GM21367 (cell line): ENCODE results near the gene NPAP1.
"Not testable (repeated sequence)": the region's sequence is repeated elsewhere in the genome, so short reads cannot be mapped to it uniquely, and the experiment has no call there.

Source experiments
- ATAC-seq: cut with Tn5 transposase; IDR thresholded peaks from one replicate; pipeline ENCODE4 v1.9.1; 2021; ENCODE audit not compliant: unreplicated experiment

NPAP1 gene, protein sequence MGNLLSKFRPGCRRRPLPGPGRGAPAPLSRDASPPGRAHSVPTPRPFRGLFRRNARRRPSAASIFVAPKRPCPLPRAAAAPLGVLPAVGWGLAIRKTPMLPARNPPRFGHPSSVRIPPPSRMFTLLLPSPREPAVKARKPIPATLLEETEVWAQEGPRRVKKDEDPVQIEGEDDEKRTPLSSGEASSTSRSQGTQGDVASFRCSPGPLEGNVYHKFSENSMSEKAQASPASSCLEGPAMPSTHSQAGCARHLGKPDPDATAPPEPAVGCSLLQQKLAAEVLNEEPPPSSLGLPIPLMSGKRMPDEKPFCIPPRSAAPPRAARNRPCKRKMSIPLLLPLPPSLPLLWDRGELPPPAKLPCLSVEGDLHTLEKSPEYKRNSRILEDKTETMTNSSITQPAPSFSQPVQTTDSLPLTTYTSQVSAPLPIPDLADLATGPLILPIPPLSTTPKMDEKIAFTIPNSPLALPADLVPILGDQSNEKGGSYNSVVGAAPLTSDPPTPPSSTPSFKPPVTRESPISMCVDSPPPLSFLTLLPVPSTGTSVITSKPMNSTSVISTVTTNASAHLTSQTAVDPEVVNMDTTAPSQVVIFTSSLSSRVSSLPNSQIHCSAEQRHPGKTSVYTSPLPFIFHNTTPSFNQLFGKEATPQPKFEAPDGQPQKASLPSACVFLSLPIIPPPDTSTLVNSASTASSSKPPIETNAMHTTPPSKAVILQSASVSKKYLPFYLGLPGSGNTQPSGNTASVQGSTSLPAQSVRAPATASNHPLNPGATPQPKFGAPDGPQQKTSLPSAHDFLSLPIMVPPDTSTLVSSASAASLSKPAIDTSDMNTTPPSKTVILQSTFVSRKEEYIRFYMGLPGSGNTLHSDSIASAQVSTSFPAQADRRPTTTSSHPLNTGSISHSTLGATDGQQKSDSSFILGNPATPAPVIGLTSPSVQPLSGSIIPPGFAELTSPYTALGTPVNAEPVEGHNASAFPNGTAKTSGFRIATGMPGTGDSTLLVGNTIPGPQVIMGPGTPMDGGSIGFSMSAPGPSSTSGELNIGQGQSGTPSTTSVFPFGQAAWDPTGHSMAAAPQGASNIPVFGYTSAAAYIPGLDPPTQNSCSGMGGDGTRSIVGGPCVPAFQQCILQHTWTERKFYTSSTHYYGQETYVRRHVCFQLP

DNA sequence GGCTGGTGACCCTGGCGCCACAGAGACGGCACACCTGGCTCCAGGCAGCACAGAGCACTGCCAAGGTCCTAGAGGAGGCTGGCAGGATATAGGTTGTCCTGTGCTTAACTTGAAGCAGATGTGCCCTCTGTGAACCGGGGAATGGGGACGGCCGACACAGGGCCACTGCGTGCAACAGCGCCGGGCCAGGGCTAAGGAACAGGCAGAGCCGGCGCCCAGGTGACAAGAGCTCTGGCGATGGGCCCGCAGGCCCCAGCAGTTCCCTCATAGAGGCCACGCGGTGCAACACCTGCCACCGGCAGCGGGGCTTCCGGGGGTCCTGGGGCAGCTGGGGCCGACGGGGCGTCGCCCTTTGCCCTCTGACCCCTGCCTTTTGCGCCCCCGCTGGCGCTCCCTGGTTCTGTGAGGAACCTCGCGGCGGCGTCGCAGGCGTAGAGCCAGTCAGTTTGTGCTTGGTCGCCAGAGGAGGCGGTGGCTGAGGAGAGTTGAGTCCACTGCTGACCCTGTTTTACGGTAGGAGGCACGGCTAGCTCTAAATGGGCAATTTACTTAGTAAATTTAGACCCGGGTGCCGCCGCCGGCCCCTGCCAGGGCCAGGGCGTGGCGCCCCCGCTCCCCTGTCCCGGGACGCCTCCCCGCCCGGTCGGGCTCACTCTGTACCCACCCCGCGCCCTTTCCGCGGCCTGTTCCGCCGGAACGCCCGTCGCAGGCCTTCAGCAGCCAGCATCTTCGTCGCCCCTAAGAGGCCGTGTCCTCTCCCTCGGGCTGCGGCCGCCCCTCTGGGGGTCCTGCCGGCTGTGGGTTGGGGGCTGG, at the start of gene NPAP1:
TSS of gene NPAP1 (plus strand) at position 444 of the 813 bp plus-strand sequence. CDS start at position 537, 93 bp downstream.
- ATAC-seq = no peak

DNA sequence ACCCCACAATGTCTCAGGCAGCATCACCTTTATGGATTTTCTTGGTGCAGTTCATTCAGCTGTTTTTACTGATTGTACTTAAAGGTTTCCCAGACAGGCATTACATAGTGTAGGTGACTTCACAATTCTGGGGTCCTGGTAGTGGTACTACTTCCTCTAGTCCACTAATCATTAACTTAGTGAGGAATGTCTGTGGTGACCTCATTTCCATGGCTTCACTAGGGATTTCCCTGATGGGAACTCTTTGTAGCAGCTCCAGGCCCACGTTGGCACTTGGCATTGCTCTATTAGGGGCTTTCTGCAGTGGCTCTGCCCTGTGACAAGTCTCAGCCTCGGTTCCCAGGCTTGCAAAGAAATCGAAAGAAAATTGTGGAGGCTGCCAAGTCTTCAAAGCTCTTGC, 48.1 kb upstream of the NPAP1 start:
- no peak for ATAC-seq

DNA sequence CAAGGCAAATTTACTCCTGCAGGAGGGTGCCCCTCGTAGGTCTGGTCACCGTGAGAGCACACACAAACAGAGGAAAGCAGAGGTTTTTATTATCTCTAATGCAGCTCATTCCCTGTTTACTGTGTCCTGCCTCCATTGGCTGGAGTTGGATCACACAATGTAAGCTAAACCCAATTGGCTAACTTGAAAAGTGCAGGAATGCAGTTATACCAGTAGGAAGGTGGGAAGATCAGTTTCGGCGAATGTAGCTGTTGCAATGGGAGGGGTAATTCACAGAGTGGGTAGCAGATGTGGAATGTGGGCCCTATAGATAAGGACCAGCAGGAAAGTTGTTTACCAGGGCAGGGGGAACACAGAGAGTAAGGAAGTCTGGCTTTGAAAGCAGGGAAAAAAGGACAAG, 42.5 kb upstream of the NPAP1 start:
- no peak for ATAC-seq

DNA sequence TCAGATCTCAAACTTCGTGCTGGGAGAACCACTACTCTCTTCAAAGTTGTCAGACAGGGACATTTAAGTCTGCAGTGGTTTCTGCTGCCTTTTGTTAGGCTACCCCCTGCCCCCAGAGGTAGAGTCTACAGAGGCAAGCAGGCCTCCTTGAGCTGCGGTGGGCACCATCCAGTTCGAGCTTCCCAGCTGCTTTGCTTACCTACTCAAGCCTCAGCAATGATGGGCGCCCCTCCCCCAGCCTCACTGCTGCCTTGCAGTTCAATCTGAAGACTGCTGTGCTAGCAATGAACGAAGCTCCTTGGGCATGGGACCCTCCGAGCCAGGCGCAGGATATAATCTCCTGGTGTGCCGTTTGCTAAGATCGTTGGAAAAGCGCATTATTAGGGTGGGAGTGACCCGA, 36.2 kb upstream of the NPAP1 start:
- not testable (repeated sequence) for ATAC-seq

DNA sequence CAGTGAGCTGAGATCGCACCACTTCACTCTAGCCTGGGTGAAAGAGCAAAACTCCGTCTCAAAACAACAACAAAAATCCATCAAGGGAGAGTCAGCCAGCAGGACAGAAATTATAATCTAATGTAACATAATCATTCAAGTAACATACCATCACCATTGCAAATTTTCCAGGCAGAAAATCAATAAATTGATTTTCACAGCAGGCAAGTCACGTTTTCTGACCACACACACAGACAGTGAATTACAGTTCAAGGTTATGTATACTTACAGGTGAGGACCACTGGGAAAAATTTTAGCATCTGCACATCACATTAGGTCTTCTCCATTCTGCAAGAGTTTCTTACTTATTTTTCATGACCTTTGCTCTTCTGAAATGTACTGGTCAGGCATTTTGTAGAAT, 29.9 kb upstream of the NPAP1 start:
- ATAC-seq = no peak

DNA sequence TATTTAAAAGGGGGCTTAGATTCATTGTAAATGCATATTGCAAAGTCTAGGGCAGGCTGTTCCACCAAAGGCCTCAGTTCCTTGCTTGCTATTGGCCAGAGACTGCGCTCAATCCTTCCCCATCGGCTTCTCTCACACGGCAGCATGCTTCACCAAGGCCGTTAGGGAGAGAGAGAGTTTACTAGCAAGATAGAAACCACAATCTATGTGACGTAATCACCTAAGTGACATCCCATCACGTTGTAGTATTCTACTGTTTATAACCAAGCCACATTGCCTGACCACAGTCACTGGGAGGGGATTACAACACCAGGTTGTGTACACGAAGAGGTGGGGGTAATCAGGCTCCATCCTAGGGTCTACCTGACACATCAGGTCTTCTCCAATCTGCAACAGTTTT, 16.0 kb upstream of the NPAP1 start:
- no peak for ATAC-seq

DNA sequence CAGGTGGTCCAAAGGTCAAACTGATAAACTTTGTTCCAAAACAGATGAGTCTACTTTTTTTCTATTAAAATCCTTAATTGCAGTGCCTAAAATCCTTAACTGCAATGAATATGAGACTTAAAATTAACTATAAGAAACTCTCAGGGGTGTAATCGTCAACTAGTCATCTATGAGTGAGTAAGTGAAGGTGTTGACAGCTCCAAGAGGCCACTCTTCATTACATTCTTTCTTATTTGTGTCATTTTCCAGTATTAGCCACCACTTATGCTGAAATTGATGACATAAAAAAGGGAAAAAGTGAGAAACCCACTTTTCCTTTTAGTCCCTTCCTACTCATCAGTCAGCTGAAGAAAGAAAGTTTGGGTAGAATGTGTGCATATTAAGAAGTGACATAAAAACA, 12.6 kb upstream of the NPAP1 start:
- ATAC-seq = no peak

DNA sequence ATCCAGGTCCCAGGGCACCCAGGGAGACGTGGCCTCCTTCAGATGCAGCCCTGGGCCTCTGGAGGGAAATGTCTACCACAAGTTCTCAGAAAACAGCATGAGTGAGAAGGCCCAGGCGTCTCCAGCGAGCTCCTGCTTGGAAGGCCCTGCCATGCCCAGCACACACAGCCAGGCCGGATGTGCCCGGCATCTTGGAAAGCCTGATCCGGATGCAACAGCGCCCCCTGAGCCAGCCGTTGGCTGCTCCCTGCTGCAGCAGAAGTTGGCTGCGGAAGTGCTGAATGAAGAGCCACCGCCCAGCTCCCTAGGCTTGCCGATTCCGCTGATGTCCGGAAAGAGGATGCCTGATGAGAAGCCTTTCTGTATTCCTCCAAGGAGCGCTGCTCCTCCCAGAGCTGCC, 856 bp downstream of the NPAP1 start:
- ATAC-seq = no peak

DNA sequence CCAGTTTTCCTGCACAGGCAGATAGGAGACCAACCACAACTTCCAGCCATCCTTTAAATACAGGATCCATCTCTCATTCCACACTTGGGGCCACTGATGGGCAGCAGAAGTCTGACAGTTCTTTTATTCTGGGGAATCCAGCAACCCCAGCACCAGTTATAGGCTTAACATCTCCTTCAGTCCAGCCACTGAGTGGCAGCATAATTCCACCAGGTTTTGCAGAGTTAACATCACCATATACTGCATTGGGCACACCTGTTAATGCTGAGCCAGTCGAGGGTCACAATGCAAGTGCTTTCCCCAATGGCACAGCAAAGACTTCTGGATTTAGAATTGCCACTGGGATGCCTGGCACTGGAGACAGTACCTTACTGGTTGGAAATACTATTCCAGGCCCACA, 2.9 kb downstream of the NPAP1 start:
- no peak for ATAC-seq

DNA sequence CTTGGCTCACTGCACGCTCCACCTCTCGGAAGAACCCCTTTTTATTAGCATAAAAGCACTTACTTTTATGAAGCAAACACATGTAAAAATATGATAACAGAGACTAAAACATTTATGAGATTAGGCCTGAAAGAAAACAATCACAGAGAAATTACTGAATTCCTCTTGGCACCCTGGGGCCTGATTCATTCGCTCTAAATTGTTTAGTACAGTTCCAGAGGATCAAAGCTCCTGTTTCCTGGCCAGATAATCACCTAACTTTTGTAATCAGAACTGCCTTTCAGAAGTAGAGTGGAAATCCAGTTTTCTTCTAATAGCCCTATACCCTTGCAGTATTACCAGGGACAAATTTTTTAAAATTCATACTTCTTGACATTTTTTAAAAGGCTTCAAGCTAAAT, 6.4 kb downstream of the NPAP1 start:
- ATAC-seq = no peak

DNA sequence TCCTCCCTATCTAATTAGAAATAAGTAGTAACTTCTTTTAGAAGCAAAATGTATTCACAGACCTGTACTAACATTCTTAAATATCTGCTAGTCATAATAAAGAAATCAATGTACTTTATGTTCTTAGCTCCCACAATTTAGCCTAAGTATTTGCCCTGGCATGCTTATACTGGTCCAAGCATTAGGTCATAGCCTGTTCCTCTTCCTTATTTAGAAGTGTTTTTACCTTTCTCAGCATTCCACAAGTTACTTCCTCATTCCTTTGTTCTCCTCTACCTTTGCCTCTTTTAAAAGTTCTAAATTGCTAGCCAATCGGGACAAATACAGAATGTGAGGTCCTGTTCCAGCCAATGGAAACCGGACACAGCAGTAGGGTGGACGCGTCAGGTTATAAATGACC, 7.3 kb downstream of the NPAP1 start:
- ATAC-seq = not testable (repeated sequence)

DNA sequence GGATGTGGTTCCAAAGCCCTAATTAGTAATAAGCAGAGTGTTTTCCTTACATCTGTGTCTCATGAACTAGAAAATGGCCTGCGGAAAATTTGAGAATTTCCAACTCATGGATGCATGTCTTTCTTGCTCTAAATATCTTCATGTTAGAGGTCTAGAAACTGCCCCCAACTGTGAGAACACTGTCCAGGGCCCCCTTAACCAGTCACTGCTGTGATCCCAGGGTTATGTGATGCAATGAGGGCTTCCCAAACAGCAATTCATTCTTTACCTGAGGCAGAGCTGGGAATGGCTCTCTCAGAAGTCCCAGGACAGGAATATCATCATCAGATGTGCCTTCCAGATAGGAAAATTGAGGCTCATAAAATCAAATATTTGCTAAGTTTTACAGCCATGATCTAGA, 8.2 kb downstream of the NPAP1 start:
- ATAC-seq = no peak

DNA sequence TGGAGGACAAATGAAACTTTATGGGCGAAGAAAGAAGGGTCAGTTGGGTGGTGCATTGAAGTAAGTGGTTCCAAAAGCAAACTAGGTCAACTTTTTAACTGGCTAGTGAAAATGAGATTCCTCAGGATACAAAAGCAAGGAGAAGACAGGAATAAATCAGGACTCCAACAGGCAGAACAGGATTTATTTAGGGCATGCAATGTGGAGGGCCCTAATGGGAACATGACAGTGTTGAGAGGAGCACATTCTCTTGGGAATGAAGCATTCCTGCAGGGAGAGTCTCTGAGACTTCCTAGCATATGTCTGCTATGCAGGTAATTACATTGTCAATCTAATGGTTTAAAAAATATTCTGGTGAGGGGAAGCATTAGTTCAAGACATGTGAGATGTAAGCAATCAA, 8.7 kb downstream of the NPAP1 start:
- ATAC-seq = no peak

DNA sequence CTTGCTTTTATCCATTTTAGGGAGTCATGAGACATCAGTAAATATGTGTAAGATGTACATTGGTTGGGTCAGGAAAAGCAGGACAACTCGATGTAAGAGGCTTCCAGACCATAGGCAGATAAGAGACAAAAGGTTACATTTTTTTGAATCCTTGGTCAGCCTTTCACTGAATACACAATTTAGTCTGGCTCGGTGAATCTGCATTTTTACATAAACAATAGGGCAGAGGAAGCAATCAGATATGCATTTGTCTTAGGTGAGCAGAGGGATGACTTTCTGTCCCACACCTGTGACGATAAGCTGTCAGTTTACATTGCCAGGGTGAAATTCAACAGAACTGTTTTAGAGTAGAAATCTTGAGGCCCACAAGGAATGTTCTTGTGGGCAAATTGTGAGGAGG, 20.6 kb downstream of the NPAP1 start:
- no peak for ATAC-seq

DNA sequence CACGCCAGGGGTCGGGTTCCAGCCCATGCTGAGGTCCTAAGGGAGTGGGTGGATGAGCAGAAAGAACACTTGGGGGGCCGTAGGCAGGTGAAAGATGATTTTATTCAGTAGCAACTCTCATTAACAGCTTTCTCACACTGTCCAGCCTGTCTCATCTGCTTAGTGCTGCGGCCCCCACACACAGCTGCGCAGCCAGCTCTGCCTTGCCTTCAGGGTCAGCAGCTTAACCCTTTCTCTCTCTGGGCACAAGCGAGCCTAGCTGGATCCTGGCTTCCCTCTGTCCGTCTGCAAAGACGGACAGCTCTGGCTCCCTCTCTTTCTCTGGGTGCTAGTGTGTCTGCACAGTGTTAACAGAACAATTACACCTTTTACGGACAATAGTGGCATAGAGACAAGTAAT, 21.3 kb downstream of the NPAP1 start:
- ATAC-seq = no peak

DNA sequence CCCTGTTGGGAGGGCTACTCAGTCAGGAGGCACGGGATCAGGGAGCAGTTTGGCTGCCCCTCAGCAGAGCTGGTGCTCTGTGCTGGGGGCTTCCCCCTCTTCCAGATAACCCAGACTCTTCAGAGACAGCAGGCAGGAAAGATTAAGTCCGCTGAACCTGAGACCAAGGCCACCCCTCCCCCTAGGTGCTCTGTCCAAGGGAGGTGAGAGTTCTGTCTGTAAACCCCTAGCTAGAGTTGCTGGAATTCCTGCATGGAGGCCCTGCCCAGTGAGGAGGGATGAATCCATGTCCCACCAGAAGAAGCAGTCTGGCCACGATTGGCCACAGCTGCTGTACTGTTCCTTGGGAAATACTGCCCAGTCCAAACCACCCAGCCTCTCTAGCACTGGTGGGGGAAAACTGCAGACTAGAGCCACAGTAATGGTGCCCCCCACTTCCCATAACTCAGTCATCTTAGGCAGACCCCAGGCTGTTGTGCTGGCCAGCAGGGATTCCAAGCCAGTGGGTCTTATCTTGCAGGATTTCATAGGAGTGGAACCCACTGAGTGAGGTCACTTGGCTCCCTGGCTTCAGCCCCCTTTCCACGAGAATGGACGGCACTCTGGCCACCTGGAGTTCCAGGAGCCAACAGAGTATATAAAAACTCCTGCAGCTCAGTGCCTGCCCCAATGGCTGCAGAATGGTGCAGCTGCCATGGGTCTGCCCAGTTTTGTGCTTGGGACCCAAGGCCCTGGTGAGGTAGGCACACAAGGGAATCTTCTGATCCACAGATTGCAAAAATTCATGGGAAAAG, 42.9 kb downstream of the NPAP1 start:
- no peak for ATAC-seq

DNA sequence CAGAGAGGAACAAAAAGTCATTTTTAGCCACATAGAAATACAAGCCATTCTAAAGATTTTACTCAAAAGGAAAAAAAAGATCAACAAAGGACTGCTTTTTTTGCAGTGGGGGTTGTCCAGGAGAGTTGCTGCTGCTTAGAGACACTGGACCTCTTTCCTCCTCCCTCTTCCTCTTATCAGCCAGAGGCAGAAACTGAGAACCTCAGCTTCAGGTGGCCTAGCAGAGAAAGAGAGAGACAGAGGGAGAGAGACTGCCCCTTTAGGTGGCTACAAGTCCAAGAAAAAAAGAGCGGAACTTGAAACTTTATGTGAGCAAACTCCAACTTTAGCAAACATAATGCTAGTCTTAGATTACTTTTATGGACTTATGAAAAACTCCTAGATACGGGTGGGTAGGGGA, 54.2 kb downstream of the NPAP1 start:
- ATAC-seq = no peak
